Coronary artery (tissue), 2 donors: Measurements from ENCODE around the gene HDAC10.

Experiments
- DNase-seq: peaks from one replicate; pipeline ENCODE4 v3.0.0-alpha.2; 2017; ENCODE audit warnings: low spot score
- H3K27ac ChIP-seq, 2 donors: fragments of 200-600 bp; sonication (generic); one replicate each; pipeline ENCODE4 v1.5.1; 2016 to 2019
- H3K4me3 ChIP-seq: fragments of 200-600 bp; sonication (generic); 2 replicates; pipeline ENCODE4 v1.5.1; 2016; ENCODE audit warnings: mild to moderate bottlenecking, moderate library complexity
- CTCF ChIP-seq: fragments of 200-600 bp; sonication (generic); IDR thresholded peaks from one replicate; pipeline ENCODE4 v1.5.1; 2019; ENCODE audit warnings: antibody characterized with exemption

The HDAC10 gene

GRCh38 chr22:50258361-50259292 lies 7.6 kb upstream of the HDAC10 start:
- Histone ChIP-seq H3K27ac (no peak overlapping the region), H3K4me3 (no peak overlapping the region)
- DNase-seq, result no peak

GRCh38 chr22:50257451-50258360 lies 6.6 kb upstream of the HDAC10 start:
- Histone ChIP-seq H3K4me3 (no peak overlapping the region), H3K27ac (no peak overlapping the region)
- TF ChIP-seq CTCF, result no peak
- DNase-seq, result no peak

More at GRCh38 chr22:50258361-50259292, 7.6 kb upstream of the HDAC10 start:
- TF ChIP-seq CTCF, result no peak

- Histone ChIP-seq H3K4me3 (no peak overlapping the region), H3K27ac (no peak overlapping the region)
- no peak for TF ChIP-seq CTCF
- DNase-seq, result no peak
Observed at GRCh38 chr22:50257041-50257440, 6.0 kb upstream of the HDAC10 start.

GRCh38 chr22:50256258-50256862 lies 5.3 kb upstream of the HDAC10 start:
- H3K4me3 ChIP-seq, result no peak overlapping the region
- TF ChIP-seq CTCF, result no peak
- H3K27ac ChIP-seq, result no peak overlapping the region
- DNase-seq, result no peak

GRCh38 chr22:50255607-50256006 lies 4.5 kb upstream of the HDAC10 start:
- DNase-seq, result no peak
- no peak for TF ChIP-seq CTCF
- Histone ChIP-seq H3K4me3 (no peak overlapping the region), H3K27ac (no peak overlapping the region)

GRCh38 chr22:50255099-50255498 lies 4.0 kb upstream of the HDAC10 start:
- TF ChIP-seq CTCF, result no peak
- Histone ChIP-seq H3K4me3 (no peak overlapping the region), H3K27ac (no peak overlapping the region)
- no peak for DNase-seq
